BLaER1 treated with 17β-estradiol and CSF1 and Interleukin-3, amounts not matched to agents 10 nM and 100 nM (cell line): Measurements from ENCODE around the gene LSM7.
A peak's percentile ranks its signal among the peaks of the same experiment; 100 is the strongest.

Source experiments
- H3K27ac ChIP-seq, 11 experiments: shearing (Covaris generic); formaldehyde crosslinking; 2 replicates each; pipeline ENCODE4 v1.8.1; 2022
- H3K27me3 ChIP-seq, 11 experiments: shearing (Covaris generic); formaldehyde crosslinking; 2 replicates each; pipeline ENCODE4 v1.8.1; 2022
- H3K36me3 ChIP-seq, 11 experiments: shearing (Covaris generic); formaldehyde crosslinking; 2 replicates each; pipeline ENCODE4 v1.8.1; 2022
- H3K4me1 ChIP-seq, 10 experiments: shearing (Covaris generic); formaldehyde crosslinking; 2 replicates each; pipeline ENCODE4 v1.8.1; 2022
- H3K4me2 ChIP-seq, 11 experiments: shearing (Covaris generic); formaldehyde crosslinking; 2 replicates each; pipeline ENCODE4 v1.8.1; 2022
- H3K4me3 ChIP-seq, 10 experiments: shearing (Covaris generic); formaldehyde crosslinking; 2 replicates each; pipeline ENCODE4 v1.8.1; 2022
- H3K9ac ChIP-seq, 11 experiments: shearing (Covaris generic); formaldehyde crosslinking; 2 replicates each; pipeline ENCODE4 v1.8.1; 2022
- H3K9me3 ChIP-seq, 11 experiments: shearing (Covaris generic); formaldehyde crosslinking; replicated peaks in 1 of 11; 2 replicates each; pipeline ENCODE4 v1.8.1; 2022
- H4K20me1 ChIP-seq, 11 experiments: shearing (Covaris generic); formaldehyde crosslinking; 2 replicates each; pipeline ENCODE4 v1.8.1; 2022
- Cebpa-rat ChIP-seq, 11 experiments: shearing (Covaris generic); IDR thresholded peaks; 2 replicates each; pipeline ENCODE4 v1.8.1; 2022

LSM7 gene

GRCh38 chr19:2311093-2311492 is 17.3 kb downstream of the LSM7 start:
- Histone ChIP-seq H4K20me1 (peaks cover 0 to 44% (median 16%) of the 10 kb centered on the region in 11 experiments; a peak in 16 of 22 replicates), H3K9ac (no peak overlapping the region), H3K4me1 (peaks cover 14 to 64% (median 48%) of the 10 kb centered on the region in 10 experiments), H3K36me3 (no peaks in the 10 kb centered on the region), H3K4me2 (no peak overlapping the region), H3K27ac (no peak overlapping the region), H3K27me3 (peaks cover 35 to 60% (median 51%) of the 10 kb centered on the region in 11 experiments), H3K4me3 (no peak overlapping the region), H3K9me3 (peaks cover 0 to 16% (median 12%) of the 10 kb centered on the region in 11 experiments; a peak in 17 of 22 replicates)
- TF ChIP-seq Cebpa-rat (IDR thresholded peaks at IDR 0.05): no peak

GRCh38 chr19:2309734-2310362 is 18.5 kb downstream of the LSM7 start:
- Histone ChIP-seq H3K9ac (peak overlapping the region in 3 of 11 experiments; percentile 1 to 18 (median 12); a peak in 3 of 22 replicates), H4K20me1 (peaks cover 0 to 55% (median 28%) of the 10 kb centered on the region in 11 experiments; a peak in 17 of 22 replicates), H3K9me3 (peaks cover 0 to 9% (median 5%) of the 10 kb centered on the region in 11 experiments; a peak in 17 of 22 replicates), H3K4me2 (peak overlapping the region in 9 of 11 experiments; percentile 31 to 85 (median 75); a peak in 18 of 22 replicates), H3K4me1 (peaks cover 4 to 65% (median 49%) of the 10 kb centered on the region in 10 experiments), H3K4me3 (no peak overlapping the region), H3K36me3 (no peaks in the 10 kb centered on the region), H3K27ac (no peak overlapping the region), H3K27me3 (peaks cover 47 to 72% (median 64%) of the 10 kb centered on the region in 11 experiments)
- TF ChIP-seq Cebpa-rat (IDR thresholded peaks at IDR 0.05): no peak

GRCh38 chr19:2308114-2308556 is 20.3 kb downstream of the LSM7 start, which contains the start of gene LINGO3:
Gene LINGO3, minus strand, starts transcription at chr19:2308154. Its CDS starts 16,378 bp downstream, at chr19:2291776.
- Histone ChIP-seq H3K9ac (peak within 1 kb of the TSS in 2 of 11 experiments; percentile 15 to 24; a peak in 1 of 22 replicates), H3K4me3 (peak within 1 kb of the TSS; percentile 22 to 60 (median 40); a peak in 16 of 20 replicates), H3K27me3 (peaks cover 64 to 89% (median 81%) of the 10 kb centered on the region in 11 experiments), H3K27ac (no peak within 1 kb of the TSS), H3K9me3 (no peaks in the 10 kb centered on the region), H4K20me1 (peaks cover 0 to 70% (median 43%) of the 10 kb centered on the region in 11 experiments; a peak in 18 of 22 replicates), H3K4me1 (peaks cover 3 to 76% (median 60%) of the 10 kb centered on the region in 10 experiments; a peak in 18 of 20 replicates), H3K4me2 (peak within 1 kb of the TSS; percentile 62 to 85 (median 79)), H3K36me3 (0 out of 22 replicates have a peak, but pooled peaks cover 0 to 7% (median 0%) of the 10 kb centered on the region in 11 experiments)
- TF ChIP-seq Cebpa-rat (IDR thresholded peaks at IDR 0.05): no peak

- Histone ChIP-seq H3K4me3 (peak overlapping the region in 9 of 10 experiments; percentile 22 to 60 (median 43); a peak in 12 of 20 replicates), H3K36me3 (0 out of 22 replicates have a peak, but pooled peaks cover 0 to 7% (median 0%) of the 10 kb centered on the region in 11 experiments), H3K27me3 (peaks cover 69 to 92% (median 81%) of the 10 kb centered on the region in 11 experiments), H4K20me1 (peaks cover 0 to 76% (median 49%) of the 10 kb centered on the region in 11 experiments; a peak in 18 of 22 replicates), H3K27ac (no peak overlapping the region), H3K4me2 (peak overlapping the region; percentile 62 to 83 (median 78)), H3K9ac (peak overlapping the region in 1 of 11 experiments; percentile 24; a peak in 1 of 22 replicates), H3K9me3 (no peaks in the 10 kb centered on the region), H3K4me1 (peaks cover 9 to 79% (median 63%) of the 10 kb centered on the region in 10 experiments)
- TF ChIP-seq Cebpa-rat (IDR thresholded peaks at IDR 0.05): no peak
These were observed 20.8 kb downstream of the LSM7 start for GRCh38 chr19:2307518-2308012.

GRCh38 chr19:2306971-2307370 is 21.4 kb downstream of the LSM7 start:
- Histone ChIP-seq H4K20me1 (peaks cover 0 to 82% (median 55%) of the 10 kb centered on the region in 11 experiments; a peak in 18 of 22 replicates), H3K4me2 (no peak overlapping the region), H3K36me3 (0 out of 22 replicates have a peak, but pooled peaks cover 0 to 7% (median 0%) of the 10 kb centered on the region in 11 experiments), H3K9ac (no peak overlapping the region), H3K9me3 (no peaks in the 10 kb centered on the region), H3K4me1 (peaks cover 15 to 79% (median 65%) of the 10 kb centered on the region in 10 experiments), H3K27me3 (peaks cover 75 to 92% (median 85%) of the 10 kb centered on the region in 11 experiments), H3K4me3 (0 out of 20 replicates have a peak overlapping the region, but pooled peaks of 1 of the 10 experiments have one; percentile 52), H3K27ac (no peak overlapping the region)
- no peak for TF ChIP-seq Cebpa-rat (IDR thresholded peaks at IDR 0.05)

- TF ChIP-seq Cebpa-rat (IDR thresholded peaks at IDR 0.05): no peak
- Histone ChIP-seq H3K4me2 (peak overlapping the region in 7 of 11 experiments; percentile 63 to 73 (median 69); a peak in 10 of 22 replicates), H3K9ac (no peak overlapping the region), H3K27ac (no peak overlapping the region), H3K4me3 (no peak overlapping the region), H4K20me1 (peaks cover 0 to 86% (median 57%) of the 10 kb centered on the region in 11 experiments; a peak in 18 of 22 replicates), H3K9me3 (peaks cover 0 to 2% (median 0%) of the 10 kb centered on the region in 11 experiments; a peak in 1 of 22 replicates), H3K36me3 (0 out of 22 replicates have a peak, but pooled peaks cover 0 to 8% (median 0%) of the 10 kb centered on the region in 11 experiments), H3K27me3 (peaks cover 76 to 98% (median 87%) of the 10 kb centered on the region in 11 experiments), H3K4me1 (peaks cover 16 to 85% (median 72%) of the 10 kb centered on the region in 10 experiments)
These were observed 22.0 kb downstream of the LSM7 start for GRCh38 chr19:2306281-2306806.

- H3K36me3 ChIP-seq: 0 out of 22 replicates have a peak, but pooled peaks cover 0 to 10% (median 0%) of the 10 kb centered on the region in 11 experiments
- no peak overlapping the region for H3K4me3 ChIP-seq
- peak overlapping the region in 5 of 11 experiments; percentile 1 to 37 (median 18); a peak in 4 of 22 replicates for H3K9ac ChIP-seq
- peaks cover 76 to 100% (median 89%) of the 10 kb centered on the region in 11 experiments for H3K27me3 ChIP-seq
- H3K27ac ChIP-seq: no peak overlapping the region
- H3K4me1 ChIP-seq: peaks cover 21 to 92% (median 78%) of the 10 kb centered on the region in 10 experiments
- peaks cover 0 to 4% (median 0%) of the 10 kb centered on the region in 11 experiments; a peak in 1 of 22 replicates for H3K9me3 ChIP-seq
- peaks cover 0 to 93% (median 64%) of the 10 kb centered on the region in 11 experiments; a peak in 19 of 22 replicates for H4K20me1 ChIP-seq
- TF ChIP-seq Cebpa-rat (IDR thresholded peaks at IDR 0.05): no peak
- peak overlapping the region in 9 of 11 experiments; percentile 39 to 73 (median 68); a peak in 18 of 22 replicates for H3K4me2 ChIP-seq
These were observed 22.7 kb downstream of the LSM7 start for GRCh38 chr19:2305452-2306280.
